SH-SY5Y (cell line): Measurements from ENCODE around the gene MESD.
A peak's percentile ranks its signal among the peaks of the same experiment; 100 is the strongest.

Experiments used
- GATA2 ChIP-seq: IDR thresholded peaks from 2 replicates; pipeline ENCODE4 v1.6.1; 2011; ENCODE audit warnings: mild to moderate bottlenecking, low read depth, low read length
- GATA3 ChIP-seq: IDR thresholded peaks from 2 replicates; pipeline ENCODE4 v1.6.1; 2011; ENCODE audit warnings: low read depth, mild to moderate bottlenecking, low read length, moderate library complexity

MESD gene

DNA sequence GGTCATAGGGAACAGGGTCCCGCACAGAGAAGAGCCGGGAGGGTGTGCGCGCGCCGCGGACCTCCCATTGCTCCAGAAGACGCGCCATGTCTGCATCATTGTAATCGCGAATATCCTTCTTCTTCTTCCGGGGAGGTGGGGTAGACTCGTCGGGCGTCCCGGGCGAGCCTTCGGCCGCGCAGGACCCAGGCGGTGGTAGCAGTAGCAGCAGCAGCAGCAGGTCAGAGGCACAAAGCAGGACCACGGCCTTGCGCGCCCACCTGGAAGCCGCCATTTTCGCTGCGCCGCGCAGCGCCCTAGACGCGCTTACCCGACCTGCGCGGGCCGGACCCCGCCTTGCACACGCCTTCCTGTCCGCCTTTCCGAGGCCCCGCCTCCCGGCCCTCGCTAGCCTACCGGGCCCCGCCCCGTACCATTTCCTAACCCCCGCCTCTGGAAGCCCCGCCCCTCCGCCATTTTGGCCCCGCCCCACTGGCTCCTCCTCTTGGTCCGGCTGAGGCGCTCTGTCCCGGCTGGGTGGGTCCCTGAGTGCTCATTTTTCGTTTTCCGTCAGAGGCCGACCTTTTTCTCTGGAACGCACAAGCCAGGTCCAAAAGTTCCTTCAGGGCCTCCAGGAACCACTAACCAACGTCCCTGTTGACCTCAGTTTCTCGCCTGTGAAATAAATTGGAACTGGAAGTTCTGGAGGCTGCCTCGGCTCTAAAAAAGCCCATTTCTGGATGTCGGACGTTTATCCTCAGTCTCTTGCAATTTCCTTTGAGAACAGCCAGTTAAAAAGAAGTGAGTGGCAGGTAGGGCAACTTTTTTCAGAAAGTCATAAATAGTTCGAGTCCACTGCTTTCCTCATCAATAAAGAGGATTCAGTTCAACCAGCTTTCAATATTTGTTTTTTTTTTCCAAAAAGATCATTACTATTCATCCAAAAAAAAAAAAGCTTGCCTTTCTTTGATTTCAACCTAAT is at the start of gene MESD:
Gene MESD (minus strand): TSS at position 302 of the 961 bp plus-strand sequence. CDS start 28 bp downstream, at position 274.
- TF ChIP-seq GATA2 = no peak
- no peak for TF ChIP-seq GATA3

GRCh38 chr15:81038975-81039607 is 49.5 kb upstream of the MESD start:
- no peak for TF ChIP-seq GATA2
- no peak for TF ChIP-seq GATA3

DNA sequence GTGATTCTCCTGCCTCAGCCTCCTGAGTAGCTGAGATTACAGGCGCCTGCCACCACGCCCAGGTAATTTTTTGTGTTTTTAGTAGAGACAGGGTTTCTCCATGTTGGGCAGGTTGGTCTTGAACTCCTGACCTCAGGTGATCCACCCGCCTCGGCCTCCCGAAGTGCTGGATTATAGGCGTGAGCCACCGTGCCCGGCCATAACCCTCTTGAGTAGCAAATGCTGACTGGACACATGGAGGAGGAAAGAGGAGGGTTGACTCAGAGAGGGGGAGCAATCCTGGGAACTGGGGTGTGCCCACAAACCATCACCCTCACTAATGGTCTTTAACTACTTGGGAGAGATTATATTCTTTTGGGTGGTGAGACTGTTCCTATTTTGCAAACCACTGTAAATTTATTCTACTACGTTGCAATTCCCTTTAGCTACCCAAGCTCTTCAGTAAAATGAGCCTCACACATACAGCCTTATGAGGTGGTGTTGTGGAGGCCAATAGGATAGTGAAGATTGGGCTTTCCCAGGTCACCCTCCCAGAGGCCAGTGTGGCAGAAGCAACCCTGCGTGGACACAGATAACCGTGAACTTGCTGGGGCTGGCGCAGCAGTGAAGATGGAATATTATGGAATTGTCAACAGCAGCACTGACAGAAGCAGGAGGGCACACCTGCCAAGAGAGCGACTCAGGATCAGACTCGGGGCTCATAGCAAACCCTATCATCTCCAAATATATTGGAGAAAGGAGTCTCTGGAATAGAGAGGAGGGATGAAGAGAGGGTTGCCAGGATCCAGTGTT is 48.5 kb upstream of the MESD start:
- TF ChIP-seq GATA3 (no peak), GATA2 (no peak)

DNA sequence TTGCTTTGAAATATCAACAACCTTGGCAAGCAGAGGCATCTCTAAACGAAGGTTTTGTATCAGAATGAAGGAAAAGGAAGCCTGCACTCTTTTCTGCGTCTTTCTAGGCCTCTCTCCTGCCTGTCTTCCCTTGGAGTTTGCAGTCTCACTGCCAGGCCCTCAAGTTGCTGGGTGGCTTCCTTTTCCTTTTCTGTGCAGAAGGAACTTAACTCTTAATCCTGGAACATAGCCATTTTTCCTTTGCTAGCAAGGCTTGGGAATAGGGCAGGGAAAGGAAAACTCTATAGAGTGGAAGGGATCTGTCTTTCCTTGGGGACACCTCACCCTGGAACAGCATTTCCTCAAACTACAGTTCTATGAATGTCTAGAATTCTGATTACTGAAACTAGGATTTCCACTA is 43.9 kb upstream of the MESD start:
- TF ChIP-seq GATA3 (no peak), GATA2 (no peak)

DNA sequence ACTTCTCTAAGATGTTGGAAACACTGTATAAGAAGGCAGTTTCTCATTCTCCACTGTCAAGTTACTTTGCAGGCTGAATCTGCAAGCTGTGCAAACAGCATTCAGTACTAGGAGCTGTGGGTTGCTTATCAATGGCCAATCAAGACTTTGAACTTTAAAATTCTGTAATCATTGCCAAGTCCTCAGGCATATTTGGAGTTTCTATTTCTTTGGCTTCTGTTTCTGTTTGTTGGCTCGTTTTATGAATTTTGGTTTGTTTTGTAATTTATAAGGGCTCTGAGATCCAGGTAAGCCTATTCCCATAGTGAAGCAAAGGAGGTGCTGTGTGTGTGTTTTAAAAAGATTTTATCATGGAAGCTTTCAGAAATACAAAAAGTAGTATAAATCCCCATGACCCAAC is 43.2 kb upstream of the MESD start:
- no peak for TF ChIP-seq GATA3
- TF ChIP-seq GATA2 = peak; percentile 21; the same call in 1 of the 2 replicates

- no peak for TF ChIP-seq GATA2
- no peak for TF ChIP-seq GATA3
Measured at GRCh38 chr15:81032355-81032754, 42.7 kb upstream of the MESD start.

DNA sequence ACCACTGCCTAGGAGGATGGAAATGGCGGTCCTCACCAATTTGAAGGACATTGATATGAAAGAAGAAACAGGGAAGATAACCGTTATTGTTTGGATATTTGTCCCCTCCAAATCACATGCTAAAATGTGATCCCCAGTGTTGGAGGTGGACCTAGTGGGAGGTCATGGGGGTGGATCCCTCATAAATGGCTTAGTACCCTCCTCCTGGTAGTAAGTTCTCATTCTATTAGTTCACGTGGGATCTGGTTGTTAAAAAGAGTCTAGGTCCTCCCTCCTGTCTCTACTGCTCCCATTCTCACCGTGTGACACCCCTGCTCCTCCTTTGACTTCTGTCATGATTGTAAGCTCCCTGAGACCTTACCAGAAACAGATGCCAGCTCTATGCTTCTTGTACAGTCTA is 41.6 kb upstream of the MESD start:
- TF ChIP-seq GATA3 (no peak), GATA2 (no peak)

GRCh38 chr15:81030301-81030750 is 40.7 kb upstream of the MESD start:
- TF ChIP-seq GATA3 (no peak), GATA2 (no peak)

DNA sequence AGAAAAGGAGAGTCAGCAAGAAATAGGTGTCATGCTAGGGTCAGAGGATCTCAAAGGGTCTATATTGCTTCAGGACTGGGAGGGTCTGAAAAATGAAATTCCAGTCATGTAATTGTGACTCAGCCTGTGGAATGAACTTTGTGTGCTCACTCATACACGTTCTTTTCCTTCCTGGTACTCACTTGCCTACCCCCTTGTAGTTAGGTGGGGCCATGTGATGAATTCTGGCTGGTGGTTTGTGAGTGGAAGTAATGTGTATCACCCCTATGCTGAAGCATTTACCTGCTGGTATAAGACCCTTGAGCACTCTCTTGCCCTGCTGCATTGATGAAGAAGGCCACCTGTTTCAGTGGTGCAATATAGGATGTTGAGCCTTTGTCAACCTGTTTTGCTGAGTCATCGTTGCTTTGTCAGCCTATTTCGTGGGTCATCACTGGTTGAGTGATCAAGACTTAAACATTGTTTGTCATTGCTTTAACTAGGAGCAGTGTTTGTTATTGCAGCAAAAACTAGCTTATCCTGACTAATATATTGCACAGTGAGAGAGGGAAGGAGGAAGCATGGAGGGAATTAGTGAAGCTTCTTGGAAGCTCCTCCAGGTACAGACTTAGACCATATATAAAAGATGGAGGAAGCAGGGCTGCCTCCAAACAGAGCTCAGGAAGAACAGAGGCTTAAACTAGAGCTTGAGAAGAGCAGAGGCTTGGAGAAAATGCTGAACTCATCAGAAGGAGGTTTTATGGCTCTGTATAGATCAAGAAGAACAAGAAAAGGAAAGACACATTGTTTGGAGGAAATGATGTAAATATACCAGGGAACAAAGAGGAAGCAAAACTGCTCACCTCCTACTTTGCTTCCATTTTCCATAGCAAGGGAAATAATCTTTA is 40.0 kb upstream of the MESD start:
- TF ChIP-seq GATA2 = no peak
- TF ChIP-seq GATA3 = no peak

GRCh38 chr15:81026836-81027599 is 37.4 kb upstream of the MESD start:
- TF ChIP-seq GATA3 = no peak
- no peak for TF ChIP-seq GATA2

GRCh38 chr15:81025721-81026370 is 36.2 kb upstream of the MESD start:
- no peak for TF ChIP-seq GATA3
- no peak for TF ChIP-seq GATA2

DNA sequence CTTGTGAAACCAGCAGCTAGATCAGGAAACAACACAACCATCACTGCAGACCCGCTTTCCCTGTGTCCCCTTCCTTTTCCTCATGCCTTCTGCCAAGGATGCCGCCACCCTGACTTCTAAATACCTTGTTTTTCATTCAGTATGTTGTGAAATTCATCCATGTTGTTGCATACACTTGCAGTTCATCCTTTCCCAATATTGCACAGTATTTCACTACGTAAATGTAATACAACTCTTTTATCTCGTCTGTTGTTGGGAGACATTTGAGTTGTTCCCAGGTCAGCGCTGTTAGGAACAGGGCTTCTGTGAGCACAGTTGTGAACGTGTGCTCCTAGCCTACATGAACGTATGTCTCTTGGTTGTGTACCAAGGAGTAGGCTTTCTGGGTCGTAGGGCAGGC is 35.3 kb upstream of the MESD start:
- TF ChIP-seq GATA3 (no peak), GATA2 (no peak)
